ENCODE data around the gene SPDYA.

GRCh38 chr2:28871620-28872019 lies 61.0 kb downstream of the SPDYA start:
- TF ChIP-seq POLR2A (IDR thresholded peaks at IDR 0.05) (no peak), CTCF (IDR thresholded peaks at IDR 0.05) (no peak), POLR2AphosphoS5 (IDR thresholded peaks at IDR 0.05) (no peak)
